Natural killer cell (primary cell): Measurements from ENCODE around the gene RHOG. TPM values are rescaled to one million over a fixed set of nuclear protein-coding genes. Genes with fewer than 3 reads are reported as not detected.
A peak's percentile ranks its signal among the peaks of the same experiment; 100 is the strongest.

ENCODE experiments used
- ATAC-seq, 3 donors: fragments of 150-1000 bp in 2 of 3; fragments of 200-7000 bp in 1 of 3; cut with Tn5 transposase; 1 replicate in 1 of 3; 2 replicates in 2 of 3; pipeline ENCODE4 v1.10.0; 2021; ENCODE audit warnings: mild to moderate bottlenecking in 2 of 3, moderate library complexity in 2 of 3
- DNase-seq, 2 donors: peaks; one replicate each; pipeline versions ENCODE4 v3.0.0 to v3.0.0-alpha.2; 2013 to 2021; ENCODE audit warnings: mixed read lengths in 1 of 2
- H3K27ac ChIP-seq: one replicate; pipeline ENCODE4 v1.5.1; 2013; ENCODE audit warnings: mild to moderate bottlenecking, low read length
- H3K27me3 ChIP-seq: one replicate; pipeline ENCODE4 v1.6.1; 2013; ENCODE audit warnings: low read length; ENCODE audit not compliant: control insufficient read depth, insufficient read depth
- H3K36me3 ChIP-seq: one replicate; pipeline ENCODE4 v1.6.1; 2013; ENCODE audit warnings: low read length; ENCODE audit not compliant: control insufficient read depth, insufficient read depth
- H3K4me1 ChIP-seq: one replicate; pipeline ENCODE4 v1.6.1; 2013; ENCODE audit warnings: low read length; ENCODE audit not compliant: control insufficient read depth, insufficient read depth
- H3K4me3 ChIP-seq: one replicate; pipeline ENCODE4 v1.5.1; 2013; ENCODE audit warnings: low read length
- H3K9me3 ChIP-seq: one replicate; pipeline ENCODE4 v1.6.1; 2013; ENCODE audit warnings: low read length; ENCODE audit not compliant: control insufficient read depth, insufficient read depth
- H3K27ac Mint-ChIP-seq, 2 donors: one replicate each; pipeline ENCODE4 v1.8.0; 2022; ENCODE audit warnings: mild to moderate bottlenecking in 2 of 2, mixed read lengths in 2 of 2, moderate library complexity in 1 of 2
- H3K27me3 Mint-ChIP-seq, 2 donors: one replicate each; pipeline ENCODE4 v1.8.0; 2022; ENCODE audit warnings: low read depth in 2 of 2, mixed read lengths in 2 of 2
- H3K36me3 Mint-ChIP-seq: one replicate; pipeline ENCODE4 v1.8.0; 2022; ENCODE audit warnings: mixed read lengths
- H3K4me1 Mint-ChIP-seq, 2 donors: one replicate each; pipeline ENCODE4 v1.8.0; 2022; ENCODE audit warnings: mixed read lengths in 2 of 2
- H3K4me3 Mint-ChIP-seq: one replicate; pipeline ENCODE4 v1.8.0; 2022; ENCODE audit warnings: mild to moderate bottlenecking, moderate library complexity, mixed read lengths
- H3K9me3 Mint-ChIP-seq, 2 donors: one replicate each; pipeline ENCODE4 v1.8.0; 2022; ENCODE audit warnings: mixed read lengths in 2 of 2
- WGBS: methylation state at CpG from one replicate; pipeline ENCODE4 v1.1.7; 2013; ENCODE audit warnings: missing lambda C conversion rate; ENCODE audit not compliant: insufficient coverage; 5-methylcytosine and 5-hydroxymethylcytosine counted together
- intact Hi-C: fragments of 100-400 bp; cut with micrococcal nuclease; formaldehyde crosslinking; loops from one replicate; pipeline ENCODE4 v1.14.2; 2022
- total RNA-seq, 4 donors: library from RNA; stranded (reverse); fragments of 120-200 nt in 1 of 4; gene quantifications; one replicate each; pipeline versions ENCODE4 v1.2.3 to v1.2.4, GENCODE V29; 2013 to 2022
- TF ChIP-seq, protein P1 (sequence below): fragments of 200-600 bp; IDR thresholded peaks from one replicate; pipeline ENCODE4 v1.8.0; 2022; ENCODE audit warnings: antibody characterized with exemption

The RHOG gene
- total RNA-seq, 3 donors from 2014 or later (not counting 1 experiment from before 2014, with no cell fraction given): 114 to 145 (median 137) TPM

DNA sequence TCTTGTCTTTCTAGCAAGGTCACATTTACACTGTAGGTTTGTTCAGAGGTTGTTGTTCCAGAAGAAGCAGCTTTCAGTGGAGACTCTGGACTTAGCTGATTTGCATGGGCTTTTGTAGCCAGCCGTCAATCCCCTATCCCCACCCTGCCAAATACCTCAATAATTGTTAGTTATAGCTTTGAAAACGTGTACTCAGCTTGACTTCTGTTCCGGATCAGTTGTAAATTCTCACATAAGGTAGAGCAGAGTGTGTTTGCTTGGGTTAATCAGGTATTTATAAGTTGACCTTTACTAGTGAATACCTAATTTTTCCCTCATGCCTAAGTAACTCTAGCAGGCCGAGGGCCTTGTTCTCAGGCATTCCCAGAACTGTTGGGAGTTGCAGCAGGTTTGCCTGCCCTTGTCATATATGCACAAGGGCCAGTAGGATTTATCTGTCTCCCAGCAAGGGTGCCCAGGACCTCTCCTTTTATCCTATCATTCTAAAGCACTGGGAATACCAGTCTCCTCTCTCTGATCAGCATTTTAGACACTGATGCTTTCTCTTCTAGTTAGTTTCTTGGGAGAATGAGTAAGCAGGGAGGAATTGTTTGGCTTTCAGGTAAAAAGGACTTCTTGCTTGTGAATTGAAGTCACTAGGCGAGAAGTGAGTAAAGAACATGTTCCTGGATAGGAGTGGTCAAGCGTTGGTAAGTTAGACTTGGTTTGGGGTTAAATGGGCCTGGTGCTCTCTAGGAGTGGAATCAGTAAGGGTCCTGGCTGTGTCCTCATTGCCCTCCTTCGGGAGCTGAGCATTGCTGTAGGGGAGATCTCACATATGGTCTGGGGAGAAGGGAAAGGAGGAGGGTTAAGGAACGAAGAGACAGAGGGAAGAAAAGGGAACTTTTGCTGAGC lies 36.9 kb upstream of the RHOG start:
- Histone ChIP-seq H3K9me3 (no peaks in the 10 kb centered on the region), H3K36me3 (no peaks in the 10 kb centered on the region), H3K27me3 (no peaks in the 10 kb centered on the region), H3K4me3 (no peak overlapping the region), H3K27ac (peak overlapping the region; percentile 4), H3K4me1 (peaks cover 42% of the 10 kb centered on the region)
- intact Hi-C loops: no loop called here
- H3K4me1 Mint-ChIP-seq: peaks cover 72 to 77% of the 10 kb centered on the region in 2 donors
- DNase-seq: no peak
- peak overlapping the region; percentile 89 to 91 for H3K27ac Mint-ChIP-seq
- H3K27me3 Mint-ChIP-seq: no peaks in the 10 kb centered on the region
- no peaks in the 10 kb centered on the region for H3K36me3 Mint-ChIP-seq
- TF ChIP-seq, protein P1, sequence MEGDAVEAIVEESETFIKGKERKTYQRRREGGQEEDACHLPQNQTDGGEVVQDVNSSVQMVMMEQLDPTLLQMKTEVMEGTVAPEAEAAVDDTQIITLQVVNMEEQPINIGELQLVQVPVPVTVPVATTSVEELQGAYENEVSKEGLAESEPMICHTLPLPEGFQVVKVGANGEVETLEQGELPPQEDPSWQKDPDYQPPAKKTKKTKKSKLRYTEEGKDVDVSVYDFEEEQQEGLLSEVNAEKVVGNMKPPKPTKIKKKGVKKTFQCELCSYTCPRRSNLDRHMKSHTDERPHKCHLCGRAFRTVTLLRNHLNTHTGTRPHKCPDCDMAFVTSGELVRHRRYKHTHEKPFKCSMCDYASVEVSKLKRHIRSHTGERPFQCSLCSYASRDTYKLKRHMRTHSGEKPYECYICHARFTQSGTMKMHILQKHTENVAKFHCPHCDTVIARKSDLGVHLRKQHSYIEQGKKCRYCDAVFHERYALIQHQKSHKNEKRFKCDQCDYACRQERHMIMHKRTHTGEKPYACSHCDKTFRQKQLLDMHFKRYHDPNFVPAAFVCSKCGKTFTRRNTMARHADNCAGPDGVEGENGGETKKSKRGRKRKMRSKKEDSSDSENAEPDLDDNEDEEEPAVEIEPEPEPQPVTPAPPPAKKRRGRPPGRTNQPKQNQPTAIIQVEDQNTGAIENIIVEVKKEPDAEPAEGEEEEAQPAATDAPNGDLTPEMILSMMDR: no peak
- no peak overlapping the region for H3K4me3 Mint-ChIP-seq
- H3K9me3 Mint-ChIP-seq: no peaks in the 10 kb centered on the region
- 91% methylated on average over 5 of the region's 8 CpGs for WGBS
- no peak for ATAC-seq

DNA sequence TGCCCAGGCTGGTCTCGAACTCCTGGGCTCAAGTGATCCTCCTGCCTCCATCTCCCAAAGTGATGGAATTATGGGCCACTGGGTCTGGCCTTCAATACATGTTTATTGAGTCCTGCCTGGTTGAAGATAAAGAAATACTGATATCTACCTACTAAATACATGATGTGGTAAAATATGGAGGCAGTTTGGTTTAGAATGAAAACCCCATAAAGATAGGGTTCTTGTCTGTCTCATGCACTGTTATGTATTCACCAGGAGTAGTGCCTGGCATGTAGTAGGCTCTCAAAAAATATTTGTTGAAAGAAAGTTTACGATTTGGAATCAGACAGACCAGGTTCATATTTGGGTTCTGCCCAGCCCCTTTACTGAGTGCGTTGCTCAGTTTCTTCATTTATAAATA lies 35.9 kb upstream of the RHOG start:
- Mint-ChIP-seq H3K27me3 (no peaks in the 10 kb centered on the region), H3K27ac (peak overlapping the region; percentile 89 to 91), H3K4me3 (no peak overlapping the region), H3K36me3 (no peaks in the 10 kb centered on the region), H3K4me1 (peaks cover 77 to 80% of the 10 kb centered on the region in 2 donors), H3K9me3 (no peaks in the 10 kb centered on the region)
- H3K27ac ChIP-seq: no peak overlapping the region
- no peak for ATAC-seq
- no peaks in the 10 kb centered on the region for H3K36me3 ChIP-seq
- no peak overlapping the region for H3K4me3 ChIP-seq
- TF ChIP-seq, protein P1: no peak
- DNase-seq: no peak
- intact Hi-C loops: no loop called here
- H3K27me3 ChIP-seq: no peaks in the 10 kb centered on the region
- peaks cover 43% of the 10 kb centered on the region for H3K4me1 ChIP-seq
- 85% methylated on average over 2 of the region's 3 CpGs for WGBS
- H3K9me3 ChIP-seq: no peaks in the 10 kb centered on the region

DNA sequence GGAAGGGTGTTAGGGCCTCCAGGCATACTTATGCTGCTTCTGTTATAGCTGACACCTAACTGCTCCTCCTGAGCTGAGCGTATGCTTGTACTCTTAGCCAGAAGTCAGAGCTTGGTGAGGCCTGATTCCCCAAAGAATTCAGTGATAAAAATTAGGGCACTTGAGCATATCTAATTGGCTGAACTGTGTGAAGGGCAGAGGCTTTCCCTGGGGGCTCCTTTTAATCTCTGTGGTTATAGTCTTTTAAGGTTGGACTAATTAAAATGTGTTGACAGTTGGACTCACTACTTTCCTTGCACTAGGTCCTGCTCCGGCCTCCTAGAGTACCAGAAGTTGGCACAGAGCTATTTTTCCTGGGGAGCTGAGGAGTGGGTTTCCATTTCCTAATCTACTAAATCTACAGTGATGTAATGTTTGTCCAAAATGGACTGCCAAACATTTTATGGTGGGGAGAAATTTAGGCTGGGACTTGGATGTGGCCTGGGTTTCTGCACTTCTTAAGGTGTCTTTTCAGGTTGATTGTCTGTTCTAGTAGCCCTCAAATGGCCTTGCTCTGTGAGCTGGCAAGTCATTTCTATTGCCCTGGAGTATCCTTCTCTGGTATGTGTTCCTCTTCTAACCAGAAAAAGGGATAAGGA lies 33.1 kb upstream of the RHOG start:
- Histone ChIP-seq H3K27me3 (no peaks in the 10 kb centered on the region), H3K36me3 (no peaks in the 10 kb centered on the region), H3K4me1 (peaks cover 31% of the 10 kb centered on the region), H3K9me3 (no peaks in the 10 kb centered on the region), H3K4me3 (no peak overlapping the region), H3K27ac (no peak overlapping the region)
- TF ChIP-seq, protein P1: no peak
- Mint-ChIP-seq H3K27me3 (no peaks in the 10 kb centered on the region), H3K36me3 (no peaks in the 10 kb centered on the region), H3K4me3 (no peak overlapping the region), H3K9me3 (no peaks in the 10 kb centered on the region), H3K27ac (peak overlapping the region; percentile 39 to 59), H3K4me1 (peaks cover 71 to 80% of the 10 kb centered on the region in 2 donors)
- intact Hi-C loops: no loop called here
- DNase-seq (no peak), ATAC-seq (no peak)
- 75% methylated on average over 1 of the region's 2 CpGs for WGBS
